Endodermal cell (in vitro differentiated cells): ENCODE results near the gene GINS2. TPM values are rescaled to one million over a fixed set of nuclear protein-coding genes. Genes with fewer than 3 reads are reported as not detected.

ENCODE experiments used
- DNase-seq: peaks from one replicate; pipeline ENCODE4 v3.0.0-alpha.2; 2017
- H3K27ac ChIP-seq: 2 replicates; pipeline ENCODE4 v1.5.1; 2013; ENCODE audit warnings: mild to moderate bottlenecking, low read depth, low read length, moderate library complexity
- H3K27me3 ChIP-seq: 2 replicates; pipeline ENCODE4 v1.6.1; 2013; ENCODE audit warnings: mild to moderate bottlenecking, low read length, moderate library complexity; ENCODE audit not compliant: insufficient read depth, control insufficient read depth, poor library complexity, severe bottlenecking
- H3K36me3 ChIP-seq: 2 replicates; pipeline ENCODE4 v1.7.0; 2013; ENCODE audit warnings: mild to moderate bottlenecking, low read length, moderate library complexity; ENCODE audit not compliant: control insufficient read depth, insufficient read depth
- H3K4me1 ChIP-seq: one replicate; pipeline ENCODE4 v1.7.0; 2013; ENCODE audit warnings: low read length; ENCODE audit not compliant: control insufficient read depth, insufficient read depth
- H3K4me3 ChIP-seq: 2 replicates; pipeline ENCODE4 v1.5.1; 2013; ENCODE audit warnings: mild to moderate bottlenecking, low read length, moderate library complexity
- H3K9ac ChIP-seq: 2 replicates; pipeline ENCODE4 v1.6.1; 2013; ENCODE audit warnings: mild to moderate bottlenecking, low read length, moderate library complexity; ENCODE audit not compliant: poor library complexity, severe bottlenecking; ENCODE audit errors: extremely low read depth
- H3K9me3 ChIP-seq: 2 replicates; pipeline ENCODE4 v1.6.1; 2013; ENCODE audit warnings: mild to moderate bottlenecking, low read length, moderate library complexity; ENCODE audit not compliant: control insufficient read depth
- H3K27ac Mint-ChIP-seq: 2 replicates; pipeline ENCODE4 v1.8.0; 2020; ENCODE audit warnings: mixed read lengths
- H3K27me3 Mint-ChIP-seq: 2 replicates; pipeline ENCODE4 v1.8.0; 2021; ENCODE audit warnings: mild to moderate bottlenecking, mixed read lengths; ENCODE audit not compliant: insufficient read depth
- H3K36me3 Mint-ChIP-seq: 2 replicates; pipeline ENCODE4 v1.8.0; 2020; ENCODE audit warnings: low read depth, mixed read lengths
- H3K4me1 Mint-ChIP-seq: 2 replicates; pipeline ENCODE4 v1.8.0; 2020; ENCODE audit warnings: mixed read lengths
- H3K4me3 Mint-ChIP-seq: 2 replicates; pipeline ENCODE4 v1.8.0; 2020; ENCODE audit warnings: mild to moderate bottlenecking, moderate library complexity, mixed read lengths
- H3K9me3 Mint-ChIP-seq: 2 replicates; pipeline ENCODE4 v1.8.0; 2020; ENCODE audit warnings: mild to moderate bottlenecking, mixed read lengths
- CTCF ChIP-seq: fragments of 200-600 bp; sonication (generic); conservative IDR thresholded peaks from 2 replicates; pipeline ENCODE4 v1.5.0; 2021; ENCODE audit warnings: antibody characterized with exemption, mild to moderate bottlenecking
- WGBS, 2 experiments: methylation state at CpG; one replicate each; pipeline versions ENCODE4 v1.1.5 to v1.1.7; 2013; ENCODE audit warnings: missing lambda C conversion rate in 2 of 2, mixed read lengths in 1 of 2; ENCODE audit not compliant: insufficient coverage in 1 of 2, insufficient read length in 1 of 2; 5-methylcytosine and 5-hydroxymethylcytosine counted together
- total RNA-seq, 2 donors: library from RNA; stranded (reverse); fragmentation: NEBNext Ultra II Directional in 1 of 2; extraction: Animal tissue kit (Norgen Biotek cat#: 25700) in 1 of 2; gene quantifications; 2 replicates in 1 of 2; 3 replicates in 1 of 2; pipeline ENCODE4 v1.2.1, GENCODE V29; 2021

GINS2 gene
- total RNA-seq, 2 donors from 2014 or later, result 32.8 to 42.3 TPM

- 95% methylated on average over 21 to 27 of the region's 27 CpGs for WGBS, 2 experiments
- Histone ChIP-seq H3K27me3 (no peaks in the 10 kb centered on the region), H3K36me3 (peaks cover 50% of the 10 kb centered on the region), H3K27ac (peak overlapping the region; percentile 95), H3K4me1 (no peaks in the 10 kb centered on the region), H3K9ac (no peak overlapping the region), H3K4me3 (no peak overlapping the region), H3K9me3 (no peaks in the 10 kb centered on the region)
- Mint-ChIP-seq H3K9me3 (no peaks in the 10 kb centered on the region), H3K36me3 (peaks cover 44% of the 10 kb centered on the region), H3K4me1 (peaks cover 5% of the 10 kb centered on the region), H3K4me3 (no peak overlapping the region), H3K27me3 (no peaks in the 10 kb centered on the region), H3K27ac (peak overlapping the region; percentile 68)
- no peak for TF ChIP-seq CTCF
- no peak for DNase-seq
Observed at GRCh38 chr16:85651629-85652430, 36.9 kb downstream of the GINS2 start.

DNA sequence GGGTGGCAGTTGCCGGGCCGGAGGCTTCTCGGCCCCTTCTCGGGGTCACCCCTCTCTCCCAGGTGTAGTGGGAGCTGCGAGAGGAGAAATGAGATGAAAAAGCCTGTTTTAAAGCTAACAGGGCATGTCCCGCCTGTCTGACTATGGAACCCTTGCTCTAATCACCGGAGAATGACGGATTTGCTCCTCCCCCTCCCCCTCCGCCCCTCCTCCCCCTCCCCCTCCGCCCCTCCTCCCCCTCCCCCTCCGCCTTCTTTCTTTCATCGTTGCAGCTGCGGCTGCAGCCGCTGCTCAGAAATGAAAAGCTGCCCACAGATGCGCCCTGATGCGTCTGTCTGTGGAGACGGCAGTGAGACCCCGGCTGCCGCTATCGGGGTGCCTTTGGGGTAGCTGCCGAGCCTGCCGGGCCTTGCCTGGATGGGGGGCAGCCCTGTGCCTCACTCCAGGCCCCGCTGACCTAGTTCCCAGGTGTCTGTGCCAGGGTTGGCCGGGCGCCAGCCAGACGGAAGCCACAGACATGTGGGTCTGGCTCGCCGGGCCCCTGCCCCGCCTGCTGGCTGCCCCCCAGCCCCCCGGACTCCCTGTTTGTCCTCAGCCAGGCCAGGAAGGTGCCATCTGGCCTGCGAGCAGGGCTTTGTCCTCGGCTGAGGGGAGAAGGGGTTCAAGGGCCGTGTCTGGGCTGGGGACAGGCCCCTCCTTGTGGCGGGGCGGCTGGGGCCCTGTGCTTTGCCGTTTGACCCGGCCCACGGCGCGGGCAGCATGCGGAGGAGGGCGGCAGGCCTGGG, 37.7 kb downstream of the GINS2 start:
- Histone ChIP-seq H3K9ac (no peak overlapping the region), H3K27ac (peak overlapping the region; percentile 95), H3K27me3 (no peaks in the 10 kb centered on the region), H3K4me1 (no peaks in the 10 kb centered on the region), H3K36me3 (peaks cover 43% of the 10 kb centered on the region), H3K9me3 (no peaks in the 10 kb centered on the region), H3K4me3 (no peak overlapping the region)
- no peak for DNase-seq
- peaks cover 5% of the 10 kb centered on the region for H3K4me1 Mint-ChIP-seq
- no peak overlapping the region for H3K27ac Mint-ChIP-seq
- no peak for TF ChIP-seq CTCF
- no peaks in the 10 kb centered on the region for H3K27me3 Mint-ChIP-seq
- 87 to 89% methylated on average over 8 to 36 of the region's 42 CpGs for WGBS, 2 experiments
- no peaks in the 10 kb centered on the region for H3K9me3 Mint-ChIP-seq
- no peak overlapping the region for H3K4me3 Mint-ChIP-seq
- H3K36me3 Mint-ChIP-seq, result peaks cover 38% of the 10 kb centered on the region

GRCh38 chr16:85650135-85650843, 38.5 kb downstream of the GINS2 start:
- no peaks in the 10 kb centered on the region for H3K27me3 Mint-ChIP-seq
- no peak overlapping the region for H3K27ac Mint-ChIP-seq
- no peak for DNase-seq
- no peaks in the 10 kb centered on the region for H3K27me3 ChIP-seq
- TF ChIP-seq CTCF, result no peak
- H3K9ac ChIP-seq, result no peak overlapping the region
- H3K4me1 ChIP-seq, result no peaks in the 10 kb centered on the region
- H3K4me3 Mint-ChIP-seq, result no peak overlapping the region
- H3K36me3 ChIP-seq, result peaks cover 39% of the 10 kb centered on the region
- H3K4me1 Mint-ChIP-seq, result peaks cover 5% of the 10 kb centered on the region
- H3K36me3 Mint-ChIP-seq, result peaks cover 32% of the 10 kb centered on the region
- H3K27ac ChIP-seq, result peak overlapping the region; percentile 84
- no peak overlapping the region for H3K4me3 ChIP-seq
- H3K9me3 Mint-ChIP-seq, result no peaks in the 10 kb centered on the region
- no peaks in the 10 kb centered on the region for H3K9me3 ChIP-seq
- 93 to 94% methylated on average over 21 to 39 of the region's 39 CpGs for WGBS, 2 experiments
